ENCODE results near the gene ZNF213. TPM values are rescaled to one million over a fixed set of nuclear protein-coding genes. Genes with fewer than 3 reads are reported as not detected.

The ZNF213 gene, protein sequence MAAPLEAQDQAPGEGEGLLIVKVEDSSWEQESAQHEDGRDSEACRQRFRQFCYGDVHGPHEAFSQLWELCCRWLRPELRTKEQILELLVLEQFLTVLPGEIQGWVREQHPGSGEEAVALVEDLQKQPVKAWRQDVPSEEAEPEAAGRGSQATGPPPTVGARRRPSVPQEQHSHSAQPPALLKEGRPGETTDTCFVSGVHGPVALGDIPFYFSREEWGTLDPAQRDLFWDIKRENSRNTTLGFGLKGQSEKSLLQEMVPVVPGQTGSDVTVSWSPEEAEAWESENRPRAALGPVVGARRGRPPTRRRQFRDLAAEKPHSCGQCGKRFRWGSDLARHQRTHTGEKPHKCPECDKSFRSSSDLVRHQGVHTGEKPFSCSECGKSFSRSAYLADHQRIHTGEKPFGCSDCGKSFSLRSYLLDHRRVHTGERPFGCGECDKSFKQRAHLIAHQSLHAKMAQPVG
- total RNA-seq (2022; extraction: Qiagen RNA extraction), result 9.7 to 13.1 TPM (median 12.8 TPM) in 5 replicates

GRCh38 chr16:3134338-3135125, at the start of gene ZNF213:
Gene ZNF213, plus strand, starts transcription at chr16:3135029. Its CDS starts 2,252 bp downstream, at chr16:3137281.

GRCh38 chr16:3098459-3099394, 36.1 kb upstream of the ZNF213 start, which contains the start of gene ZSCAN10:
Gene ZSCAN10, minus strand, starts transcription at chr16:3099294. Its CDS starts 6,357 bp downstream, at chr16:3092937.

GRCh38 chr16:3112058-3112880, 22.6 kb upstream of the ZNF213 start, which contains the start of gene ZNF205:
Gene ZNF205, plus strand, starts transcription at chr16:3112586. Its CDS starts 845 bp downstream, at chr16:3113431.

GRCh38 chr16:3187798-3188674, 53.2 kb downstream of the ZNF213 start, which contains the start of gene OR1F1:
Gene OR1F1, plus strand, starts transcription at chr16:3188204.

Other genes with a start within 250 kb of the ZNF213 start
- gene FLYWCH1, start 223.1 kb upstream of the ZNF213 start, total RNA-seq (2022; extraction: Qiagen RNA extraction), result 17.2 to 24.4 TPM (median 23.8 TPM) in 5 replicates
- gene KREMEN2, start 170.8 kb upstream of the ZNF213 start, total RNA-seq (2022; extraction: Qiagen RNA extraction), result 1.4 to 2.0 TPM (median 1.8 TPM) in 5 replicates
- gene PAQR4, start 165.7 kb upstream of the ZNF213 start, total RNA-seq (2022; extraction: Qiagen RNA extraction), result 34.7 to 46.3 TPM (median 44.9 TPM) in 5 replicates
- gene PKMYT1, start 154.6 kb upstream of the ZNF213 start, total RNA-seq (2022; extraction: Qiagen RNA extraction), result 67.8 to 94.9 TPM (median 91.6 TPM) in 5 replicates
- gene CLDN9, start 122.1 kb upstream of the ZNF213 start, total RNA-seq (2022; extraction: Qiagen RNA extraction), result 0.25 to 0.37 TPM (median 0.31 TPM) in 5 replicates
- 0.18 to 0.44 TPM (median 0.29 TPM) in 5 replicates for gene CLDN6, start 116.8 kb upstream of the ZNF213 start, total RNA-seq (2022; extraction: Qiagen RNA extraction)
- 400 to 615 TPM (median 501 TPM) in 5 replicates for gene TNFRSF12A, start 114.7 kb upstream of the ZNF213 start, total RNA-seq (2022; extraction: Qiagen RNA extraction)
- 208 to 263 TPM (median 244 TPM) in 5 replicates for gene HCFC1R1, start 111.1 kb upstream of the ZNF213 start, total RNA-seq (2022; extraction: Qiagen RNA extraction)
- 25.1 to 35.5 TPM (median 32.7 TPM) in 5 replicates for gene THOC6, start 111.0 kb upstream of the ZNF213 start, total RNA-seq (2022; extraction: Qiagen RNA extraction)
- not detected in 5 replicates for gene BICDL2, start 98.1 kb upstream of the ZNF213 start, total RNA-seq (2022; extraction: Qiagen RNA extraction)
- gene MMP25, start 88.5 kb upstream of the ZNF213 start, total RNA-seq (2022; extraction: Qiagen RNA extraction), result 0.89 to 1.4 TPM (median 1.3 TPM) in 5 replicates
- gene IL32, start 69.4 kb upstream of the ZNF213 start, total RNA-seq (2022; extraction: Qiagen RNA extraction), result 23.0 to 37.5 TPM (median 30.1 TPM) in 5 replicates
- gene ZSCAN10, start 35.7 kb upstream of the ZNF213 start, total RNA-seq (2022; extraction: Qiagen RNA extraction), result 0.03 to 0.05 TPM in 2 of 5 replicates, not detected in the others
- 11.6 to 15.6 TPM (median 14.9 TPM) in 5 replicates for gene ZNF205, start 22.4 kb upstream of the ZNF213 start, total RNA-seq (2022; extraction: Qiagen RNA extraction)
- 0.13 to 0.59 TPM (median 0.21 TPM) in 5 replicates for gene OR1F1, start 53.2 kb downstream of the ZNF213 start, total RNA-seq (2022; extraction: Qiagen RNA extraction)
- gene ZNF200, start 100.1 kb downstream of the ZNF213 start, total RNA-seq (2022; extraction: Qiagen RNA extraction), result 7.1 to 10.0 TPM (median 7.6 TPM) in 5 replicates
- 0.02 to 0.05 TPM (median 0.02 TPM) in 3 of 5 replicates, not detected in the others for gene MEFV, start 121.6 kb downstream of the ZNF213 start, total RNA-seq (2022; extraction: Qiagen RNA extraction)
- 33.6 to 39.0 TPM (median 34.1 TPM) in 5 replicates for gene ZNF263, start 148.5 kb downstream of the ZNF213 start, total RNA-seq (2022; extraction: Qiagen RNA extraction)
- gene TIGD7, start 170.4 kb downstream of the ZNF213 start, total RNA-seq (2022; extraction: Qiagen RNA extraction), result 0.72 to 1.4 TPM (median 1.2 TPM) in 5 replicates
- gene ZNF75A, start 170.5 kb downstream of the ZNF213 start, total RNA-seq (2022; extraction: Qiagen RNA extraction), result 9.5 to 10.4 TPM (median 9.7 TPM) in 5 replicates
- not detected in 5 replicates for gene OR2C1, start 220.9 kb downstream of the ZNF213 start, total RNA-seq (2022; extraction: Qiagen RNA extraction)